B cell (primary cell): ENCODE data around the gene CDYL2. TPM values are rescaled to one million over a fixed set of nuclear protein-coding genes. Genes with fewer than 3 reads are reported as not detected.
A peak's percentile ranks its signal among the peaks of the same experiment; 100 is the strongest.
"Not testable (repeated sequence)": the region's sequence is repeated elsewhere in the genome, so short reads cannot be mapped to it uniquely, and the experiment has no call there.

Experiments used
- ATAC-seq: fragments of 200-7000 bp; cut with Tn5 transposase; one replicate; pipeline ENCODE4 v1.10.0; 2021; ENCODE audit warnings: low read depth, mild to moderate bottlenecking, moderate number of reproducible peaks, moderate library complexity
- CTCF ChIA-PET: fragments of 350-600 bp; sonication (Branson Sonifier 250); formaldehyde crosslinking; loops from one replicate; lab custom pipeline; 2021; ENCODE audit warnings: antibody characterized with exemption, inconsistent platforms; lab: Charles Lee
- POLR2A ChIA-PET: fragments of 350-600 bp; sonication (Branson Sonifier 250); formaldehyde crosslinking; loops from one replicate; lab custom pipeline; 2021; ENCODE audit warnings: antibody characterized with exemption; lab: Charles Lee
- DNase-seq: peaks from one replicate; pipeline ENCODE4 v3.0.0; 2013
- H2AFZ ChIP-seq: 2 replicates; pipeline ENCODE4 v1.6.1; 2012; ENCODE audit warnings: mild to moderate bottlenecking, low read depth, low read length; ENCODE audit not compliant: insufficient read depth, poor library complexity, severe bottlenecking
- H3K27ac ChIP-seq, 2 donors: 1 replicate in 1 of 2; 2 replicates in 1 of 2; pipeline ENCODE4 v1.5.1; 2012 to 2013; ENCODE audit warnings: low read length in 2 of 2, mild to moderate bottlenecking in 2 of 2, moderate library complexity in 1 of 2
- H3K27me3 ChIP-seq, 4 experiments: fragments of 200-600 bp in 1 of 4; sonication (generic) in 1 of 4; replicated peaks in 1 of 4; 1 replicate in 2 of 4; 2 replicates in 2 of 4; pipeline versions ENCODE4 v1.6.1 to v1.7.0; 2013 to 2016; ENCODE audit warnings: low read length in 3 of 4, mild to moderate bottlenecking in 2 of 4, mixed read lengths in 1 of 4, moderate library complexity in 1 of 4; ENCODE audit not compliant: insufficient read depth in 4 of 4, control insufficient read depth in 3 of 4; ENCODE audit errors: control extremely low read depth in 1 of 4
- H3K36me3 ChIP-seq, 2 experiments: replicated peaks in 1 of 2; 1 replicate in 1 of 2; 2 replicates in 1 of 2; pipeline versions ENCODE4 v1.6.1 to v1.7.1; 2013; ENCODE audit warnings: low read length in 1 of 2; ENCODE audit not compliant: insufficient read depth in 2 of 2, control insufficient read depth in 1 of 2; ENCODE audit errors: control extremely low read depth in 1 of 2, extremely low read depth in 1 of 2
- H3K4me1 ChIP-seq, 2 donors: fragments of 200-600 bp in 1 of 2; sonication (generic) in 1 of 2; 1 replicate in 1 of 2; 2 replicates in 1 of 2; pipeline versions ENCODE4 v1.5.1 to v1.6.1; 2013 to 2017; ENCODE audit warnings: low read length in 2 of 2; ENCODE audit not compliant: control insufficient read depth in 2 of 2, insufficient read depth in 2 of 2
- H3K4me2 ChIP-seq: replicated peaks from 2 replicates; pipeline ENCODE3; 2012; ENCODE audit warnings: mild to moderate bottlenecking, low read depth, low read length; ENCODE audit not compliant: poor library complexity, severe bottlenecking
- H3K4me3 ChIP-seq, 5 experiments: fragments of 200-600 bp in 1 of 5; sonication (generic) in 1 of 5; 1 replicate in 3 of 5; 2 replicates in 2 of 5; pipeline versions ENCODE4 v1.5.1 to v1.7.0; 2011 to 2016; ENCODE audit warnings: low read length in 4 of 5, mild to moderate bottlenecking in 4 of 5, low read depth in 2 of 5, control low read depth in 1 of 5, moderate library complexity in 1 of 5; ENCODE audit not compliant: insufficient read depth in 1 of 5; ENCODE audit errors: control extremely low read depth in 1 of 5, extremely low read depth in 1 of 5
- H3K79me2 ChIP-seq: fragments of 200-600 bp; sonication (generic); one replicate; pipeline ENCODE4 v1.6.0; 2016; ENCODE audit warnings: low read length; ENCODE audit not compliant: control insufficient read depth, insufficient read depth
- H3K9ac ChIP-seq: fragments of 200-600 bp; sonication (generic); 2 replicates; pipeline ENCODE4 v1.6.1; 2017; ENCODE audit warnings: mild to moderate bottlenecking, low read length, moderate library complexity
- H3K9me3 ChIP-seq, 3 donors: one replicate each; pipeline versions ENCODE4 v1.6.1 to v1.7.1; 2013; ENCODE audit warnings: low read length in 2 of 3; ENCODE audit not compliant: control insufficient read depth in 2 of 3, insufficient read depth in 1 of 3; ENCODE audit errors: control extremely low read depth in 1 of 3
- H4K20me1 ChIP-seq: 2 replicates; pipeline ENCODE4 v1.6.0; 2012; ENCODE audit warnings: mild to moderate bottlenecking, low read length; ENCODE audit not compliant: insufficient read depth, control insufficient read depth, poor library complexity, severe bottlenecking
- H3K27ac Mint-ChIP-seq: one replicate; pipeline ENCODE4 v1.8.0; 2021; ENCODE audit warnings: mixed read lengths
- H3K27me3 Mint-ChIP-seq: one replicate; pipeline ENCODE4 v1.8.0; 2021; ENCODE audit warnings: mixed read lengths
- H3K4me1 Mint-ChIP-seq: one replicate; pipeline ENCODE4 v1.8.0; 2021; ENCODE audit warnings: mixed read lengths
- H3K4me3 Mint-ChIP-seq: one replicate; pipeline ENCODE4 v1.8.0; 2021; ENCODE audit warnings: mixed read lengths
- H3K9me3 Mint-ChIP-seq: one replicate; pipeline ENCODE4 v1.8.0; 2022; ENCODE audit warnings: mixed read lengths; ENCODE audit not compliant: insufficient read depth
- EZH2 ChIP-seq: IDR thresholded peaks from 2 replicates; pipeline ENCODE4 v1.6.1; 2012; ENCODE audit warnings: borderline replicate concordance, low read depth, mild to moderate bottlenecking, moderate library complexity, low read length; ENCODE audit not compliant: insufficient read depth, poor library complexity, severe bottlenecking
- WGBS: methylation state at CpG from one replicate; pipeline ENCODE4 v1.1.5; 2013; ENCODE audit warnings: missing lambda C conversion rate; ENCODE audit not compliant: insufficient coverage; 5-methylcytosine and 5-hydroxymethylcytosine counted together
- intact Hi-C: fragments of 100-400 bp; cut with micrococcal nuclease; formaldehyde crosslinking; loops from one replicate; pipeline ENCODE4 v1.10.0; 2022
- polyA plus RNA-seq: library from polyadenylated mRNA; depleted of rRNA; stranded (reverse); fragments of >200 nt; gene quantifications from 2 replicates; pipeline ENCODE4 v1.2.3, GENCODE V29; 2012
- total RNA-seq, 2 donors: library from RNA; stranded (reverse); fragments of 120-200 nt in 1 of 2; gene quantifications; 1 replicate in 1 of 2; 2 replicates in 1 of 2; pipeline versions ENCODE4 v1.2.3 to v1.2.4, GENCODE V29; 2013 to 2022
- TF ChIP-seq, protein P1 (sequence below): fragments of 200-600 bp; IDR thresholded peaks from one replicate; pipeline ENCODE4 v1.8.0; 2022; ENCODE audit warnings: antibody characterized with exemption, mild to moderate bottlenecking

The CDYL2 gene
- total and polyA plus RNA-seq, 2 donors (not counting 1 experiment from before 2014, with no cell fraction given): 0.66 to 6.6 TPM

DNA sequence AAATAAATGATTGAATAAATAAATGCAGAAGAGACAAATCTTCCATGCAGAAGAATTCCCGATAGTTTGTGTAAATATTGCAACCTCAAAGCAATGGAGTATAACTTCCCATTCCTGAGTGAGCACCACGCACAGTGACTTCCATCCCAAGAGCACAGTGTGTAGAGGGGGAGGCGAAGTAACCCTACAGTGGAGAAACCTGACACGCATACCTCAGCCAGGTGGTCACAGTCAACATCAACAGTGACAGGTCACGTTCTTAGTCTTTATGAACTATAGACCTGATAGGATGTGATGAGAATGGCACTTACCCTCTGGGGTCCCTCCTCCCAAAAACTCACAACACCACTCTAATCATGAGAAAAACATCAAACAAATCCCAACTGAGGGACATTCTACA is 152.0 kb downstream of the CDYL2 start:
- TF ChIP-seq EZH2: no peak
- TF ChIP-seq, protein P1, sequence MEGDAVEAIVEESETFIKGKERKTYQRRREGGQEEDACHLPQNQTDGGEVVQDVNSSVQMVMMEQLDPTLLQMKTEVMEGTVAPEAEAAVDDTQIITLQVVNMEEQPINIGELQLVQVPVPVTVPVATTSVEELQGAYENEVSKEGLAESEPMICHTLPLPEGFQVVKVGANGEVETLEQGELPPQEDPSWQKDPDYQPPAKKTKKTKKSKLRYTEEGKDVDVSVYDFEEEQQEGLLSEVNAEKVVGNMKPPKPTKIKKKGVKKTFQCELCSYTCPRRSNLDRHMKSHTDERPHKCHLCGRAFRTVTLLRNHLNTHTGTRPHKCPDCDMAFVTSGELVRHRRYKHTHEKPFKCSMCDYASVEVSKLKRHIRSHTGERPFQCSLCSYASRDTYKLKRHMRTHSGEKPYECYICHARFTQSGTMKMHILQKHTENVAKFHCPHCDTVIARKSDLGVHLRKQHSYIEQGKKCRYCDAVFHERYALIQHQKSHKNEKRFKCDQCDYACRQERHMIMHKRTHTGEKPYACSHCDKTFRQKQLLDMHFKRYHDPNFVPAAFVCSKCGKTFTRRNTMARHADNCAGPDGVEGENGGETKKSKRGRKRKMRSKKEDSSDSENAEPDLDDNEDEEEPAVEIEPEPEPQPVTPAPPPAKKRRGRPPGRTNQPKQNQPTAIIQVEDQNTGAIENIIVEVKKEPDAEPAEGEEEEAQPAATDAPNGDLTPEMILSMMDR: no peak
- ATAC-seq: no peak
- no peaks in the 10 kb centered on the region for H3K9me3 ChIP-seq
- H4K20me1 ChIP-seq: no peaks in the 10 kb centered on the region
- no CpG with 5 or more reads among the region's 5 CpGs for WGBS
- no peak overlapping the region for H3K9ac ChIP-seq
- peaks cover 4% of the 10 kb centered on the region for H3K9me3 Mint-ChIP-seq
- no peak overlapping the region for H3K27ac Mint-ChIP-seq
- no peak overlapping the region for H2AFZ ChIP-seq
- no peaks in the 10 kb centered on the region for H3K36me3 ChIP-seq
- intact Hi-C loops: no loop called here
- ChIA-PET POLR2A (no interaction called here), CTCF (no interaction called here)
- H3K4me3 ChIP-seq: no peak overlapping the region
- H3K79me2 ChIP-seq: no peaks in the 10 kb centered on the region
- H3K27me3 ChIP-seq: no peaks in the 10 kb centered on the region
- H3K27ac ChIP-seq: no peak overlapping the region
- peaks cover 28% of the 10 kb centered on the region for H3K4me1 Mint-ChIP-seq
- H3K4me3 Mint-ChIP-seq: no peak overlapping the region
- H3K27me3 Mint-ChIP-seq: no peaks in the 10 kb centered on the region
- H3K4me2 ChIP-seq: no peak overlapping the region
- peaks cover 16 to 18% of the 10 kb centered on the region in 2 donors for H3K4me1 ChIP-seq
- DNase-seq: no peak

DNA sequence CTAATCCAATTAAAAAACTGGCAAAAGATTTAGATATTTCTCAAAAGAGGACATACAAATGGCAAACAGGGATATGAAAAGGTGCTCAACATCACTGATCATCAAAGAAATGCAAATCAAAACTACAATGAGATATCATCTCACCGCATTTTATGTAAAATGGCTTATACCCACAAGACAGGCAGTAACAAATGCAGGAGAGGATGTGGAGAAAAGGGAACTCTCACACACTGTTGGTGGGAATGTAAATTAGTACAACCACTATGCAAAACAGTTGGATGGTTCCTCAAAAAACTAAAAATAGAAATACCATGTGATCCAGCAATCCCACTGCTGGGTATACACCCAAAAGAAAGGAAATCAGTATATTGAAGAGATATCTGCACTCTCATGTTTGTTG is 154.1 kb downstream of the CDYL2 start:
- peaks cover 11 to 13% of the 10 kb centered on the region in 2 donors for H3K4me1 ChIP-seq
- H3K27me3 ChIP-seq, intact Hi-C loops, POLR2A ChIA-PET, H4K20me1 ChIP-seq, H3K36me3 ChIP-seq, H3K27me3 Mint-ChIP-seq, H3K27ac ChIP-seq, H3K4me3 ChIP-seq, H3K9ac ChIP-seq, H3K27ac Mint-ChIP-seq, H3K4me2 ChIP-seq, H3K9me3 Mint-ChIP-seq, H2AFZ ChIP-seq, H3K9me3 ChIP-seq, CTCF ChIA-PET, H3K79me2 ChIP-seq, H3K4me3 Mint-ChIP-seq, ATAC-seq: not testable (repeated sequence)
- DNase-seq: peak; percentile 36
- WGBS: no CpG with 5 or more reads among the region's 1 CpG
- H3K4me1 Mint-ChIP-seq: peaks cover 16% of the 10 kb centered on the region
